Measurements from ENCODE around the gene GREM1. TPM values are rescaled to one million over a fixed set of nuclear protein-coding genes. Genes with fewer than 3 reads are reported as not detected.

The GREM1 gene
- total RNA-seq, 6 donors from 2014 or later: under 0.01 to 3.9 (median 0.97) TPM; not detected in 2

- TF ChIP-seq CTCF (IDR thresholded peaks at IDR 0.05) (no peak), EP300 (IDR thresholded peaks at IDR 0.05) (no peak), POLR2A (IDR thresholded peaks at IDR 0.05) (no peak), POLR2AphosphoS5 (IDR thresholded peaks at IDR 0.05) (no peak)
- no peaks in the 10 kb centered on the region for H3K4me1 ChIP-seq
- WGBS, 2 donors: 47 to 48% methylated on average over 1 of the region's 1 CpG
Observed at GRCh38 chr15:32685576-32685975, 32.2 kb upstream of the GREM1 start.

GRCh38 chr15:32687556-32687955 lies 30.2 kb upstream of the GREM1 start:
- ATAC-seq (ENCODE audit: low FRiP score in 2 of 2) (no peak), DNase-seq (no peak)
- Histone ChIP-seq H3K36me3 (no peaks in the 10 kb centered on the region), H3K27me3 (no peaks in the 10 kb centered on the region), H3K27ac (no peak overlapping the region), H3K9me3 (no peaks in the 10 kb centered on the region), H3K4me1 (no peaks in the 10 kb centered on the region), H3K4me3 (no peak overlapping the region)
- no peak for TF ChIP-seq CTCF (IDR thresholded peaks at IDR 0.05)
- no peak for TF ChIP-seq POLR2AphosphoS5 (IDR thresholded peaks at IDR 0.05)
- TF ChIP-seq EP300 (IDR thresholded peaks at IDR 0.05): no peak
- WGBS, 2 donors: 71 to 77% methylated on average over 5 of the region's 5 CpGs

More at GRCh38 chr15:32685576-32685975, 32.2 kb upstream of the GREM1 start:
- Histone ChIP-seq H3K4me3 (no peak overlapping the region), H3K27ac (no peak overlapping the region), H3K27me3 (no peaks in the 10 kb centered on the region), H3K9me3 (no peaks in the 10 kb centered on the region), H3K36me3 (no peaks in the 10 kb centered on the region)
- ATAC-seq (ENCODE audit: low FRiP score in 2 of 2) (peak in 1 of 2 donors; percentile 71), DNase-seq (no peak)

GRCh38 chr15:32688151-32688639 lies 29.6 kb upstream of the GREM1 start:
- Histone ChIP-seq H3K9me3 (no peaks in the 10 kb centered on the region), H3K27me3 (no peaks in the 10 kb centered on the region), H3K4me1 (no peaks in the 10 kb centered on the region), H3K27ac (no peak overlapping the region), H3K4me3 (no peak overlapping the region), H3K36me3 (no peaks in the 10 kb centered on the region)
- DNase-seq: peak in 1 of 2 donors; percentile 29
- TF ChIP-seq CTCF (IDR thresholded peaks at IDR 0.05) (no peak), POLR2AphosphoS5 (IDR thresholded peaks at IDR 0.05) (no peak), POLR2A (IDR thresholded peaks at IDR 0.05) (no peak), EP300 (IDR thresholded peaks at IDR 0.05) (no peak)
- ATAC-seq (ENCODE audit: low FRiP score in 2 of 2): no peak
- 47 to 49% methylated on average over 2 of the region's 2 CpGs for WGBS, 2 donors

- Histone ChIP-seq H3K27ac (no peak overlapping the region), H3K4me3 (no peak overlapping the region), H3K9me3 (no peaks in the 10 kb centered on the region), H3K4me1 (no peaks in the 10 kb centered on the region), H3K27me3 (no peaks in the 10 kb centered on the region), H3K36me3 (no peaks in the 10 kb centered on the region)
- ATAC-seq (ENCODE audit: low FRiP score in 2 of 2): no peak
- 65 to 76% methylated on average over 8 of the region's 8 CpGs for WGBS, 2 donors
- no peak for DNase-seq
- no peak for TF ChIP-seq EP300 (IDR thresholded peaks at IDR 0.05)
- no peak for TF ChIP-seq POLR2A (IDR thresholded peaks at IDR 0.05)
- TF ChIP-seq POLR2AphosphoS5 (IDR thresholded peaks at IDR 0.05): no peak
- TF ChIP-seq CTCF (IDR thresholded peaks at IDR 0.05): no peak
Observed at GRCh38 chr15:32690941-32691688, 26.7 kb upstream of the GREM1 start.

GRCh38 chr15:32691689-32692038 lies 26.1 kb upstream of the GREM1 start:
- WGBS, 2 donors: 90% methylated on average over 10 of the region's 10 CpGs
- TF ChIP-seq CTCF (IDR thresholded peaks at IDR 0.05) (no peak), POLR2A (IDR thresholded peaks at IDR 0.05) (no peak), EP300 (IDR thresholded peaks at IDR 0.05) (no peak), POLR2AphosphoS5 (IDR thresholded peaks at IDR 0.05) (no peak)
- no peaks in the 10 kb centered on the region for H3K4me1 ChIP-seq
- H3K27me3 ChIP-seq: no peaks in the 10 kb centered on the region
- no peak overlapping the region for H3K27ac ChIP-seq
- H3K4me3 ChIP-seq: no peak overlapping the region
- H3K9me3 ChIP-seq: no peaks in the 10 kb centered on the region
- DNase-seq (no peak), ATAC-seq (ENCODE audit: low FRiP score in 2 of 2) (no peak)
- no peaks in the 10 kb centered on the region for H3K36me3 ChIP-seq

All from upper lobe of left lung (tissue), 6 donors.